NCI-H524 (cell line): ENCODE measurements around the gene SLC25A53.
"Not testable (repeated sequence)": the region's sequence is repeated elsewhere in the genome, so short reads cannot be mapped to it uniquely, and the experiment has no call there.

ENCODE experiments used
- DNase-seq, 2 experiments: peaks; one replicate each; lab custom pipeline; 2025; lab: John Stamatoyannopoulos, UW

Gene SLC25A53

DNA sequence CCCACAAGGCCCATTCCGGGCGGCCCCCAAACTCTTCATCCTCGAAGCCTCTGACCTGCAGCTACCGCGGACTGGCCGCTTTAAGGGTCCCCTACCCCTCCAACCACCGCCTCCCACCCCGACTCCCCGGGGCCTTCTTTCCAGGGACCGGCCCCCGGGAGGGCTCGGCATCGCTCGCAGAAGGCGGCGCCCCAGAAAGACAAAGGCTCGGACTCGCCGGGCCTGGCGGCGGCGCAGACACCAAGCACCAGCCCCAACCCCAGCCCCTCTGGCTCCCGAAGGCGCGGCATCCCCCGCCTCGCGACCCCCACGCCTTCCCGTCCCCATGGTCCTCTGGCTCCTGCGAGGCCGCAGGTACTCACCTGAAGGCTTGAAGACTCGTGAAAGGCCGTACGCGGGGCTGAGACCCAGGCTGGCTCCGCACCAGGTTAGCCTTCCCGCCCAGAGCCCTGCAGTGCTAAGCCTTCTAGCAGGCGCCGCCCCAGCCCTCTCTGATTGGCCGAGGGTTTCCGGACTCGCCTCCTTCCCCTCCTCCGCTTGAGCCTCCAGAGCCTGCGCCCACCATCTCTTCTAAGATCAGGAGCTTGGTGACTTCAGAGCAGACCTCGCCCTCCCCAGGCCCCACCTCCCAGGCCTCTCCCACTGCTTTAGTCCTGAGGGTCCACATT is 80.9 kb downstream of the SLC25A53 start, which contains the start of gene TMSB15C:
Gene TMSB15C (minus strand): TSS at position 459 of the 668 bp plus-strand sequence.
- DNase-seq, result not testable (repeated sequence)

DNA sequence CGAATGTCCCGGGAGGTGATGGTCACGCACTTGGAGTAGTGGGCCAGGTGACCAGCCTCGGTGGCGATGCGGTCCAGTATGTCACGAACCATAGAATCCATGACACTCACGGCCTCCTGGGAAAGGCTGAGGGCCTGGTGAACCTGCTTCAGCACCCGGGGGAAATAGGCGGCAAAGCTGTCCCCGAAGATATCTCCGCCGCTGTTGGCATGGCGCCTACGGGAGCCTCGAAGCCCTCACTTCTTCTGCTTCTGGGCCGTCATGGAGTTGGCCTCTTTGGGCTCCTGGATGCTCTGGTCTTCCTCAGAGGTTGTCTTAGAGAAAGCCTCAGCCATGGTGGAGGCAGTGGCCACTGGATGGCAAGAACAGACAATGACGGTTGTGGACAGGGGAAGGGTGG is 94.2 kb downstream of the SLC25A53 start:
- DNase-seq, result not testable (repeated sequence)

DNA sequence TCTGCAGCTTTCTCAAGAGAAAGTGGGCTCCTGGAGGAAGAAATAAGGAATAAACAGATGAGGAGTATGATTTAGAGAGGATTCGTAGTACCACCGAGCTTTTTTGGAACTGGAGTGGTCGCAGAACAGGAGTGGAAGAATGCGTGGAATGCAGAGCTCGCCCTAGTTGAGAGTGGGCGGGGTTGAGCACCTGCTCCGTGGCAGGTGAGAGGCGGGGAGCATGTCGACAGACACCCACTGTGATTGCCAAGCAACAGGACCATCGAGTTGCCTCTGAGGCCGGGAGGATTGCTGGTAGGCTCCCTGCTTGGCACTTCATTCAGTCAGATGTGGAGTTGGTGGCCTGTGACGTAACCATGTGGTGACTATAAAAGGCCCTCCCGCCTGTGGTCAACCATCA is 101.9 kb downstream of the SLC25A53 start:
- DNase-seq, result not testable (repeated sequence)
